ENCODE measurements around the gene DNAH3. TPM values are rescaled to one million over a fixed set of nuclear protein-coding genes. Genes with fewer than 3 reads are reported as not detected.

DNAH3 gene
- total RNA-seq, 1 experiment from 2014 or later = 0.70 TPM

DNA sequence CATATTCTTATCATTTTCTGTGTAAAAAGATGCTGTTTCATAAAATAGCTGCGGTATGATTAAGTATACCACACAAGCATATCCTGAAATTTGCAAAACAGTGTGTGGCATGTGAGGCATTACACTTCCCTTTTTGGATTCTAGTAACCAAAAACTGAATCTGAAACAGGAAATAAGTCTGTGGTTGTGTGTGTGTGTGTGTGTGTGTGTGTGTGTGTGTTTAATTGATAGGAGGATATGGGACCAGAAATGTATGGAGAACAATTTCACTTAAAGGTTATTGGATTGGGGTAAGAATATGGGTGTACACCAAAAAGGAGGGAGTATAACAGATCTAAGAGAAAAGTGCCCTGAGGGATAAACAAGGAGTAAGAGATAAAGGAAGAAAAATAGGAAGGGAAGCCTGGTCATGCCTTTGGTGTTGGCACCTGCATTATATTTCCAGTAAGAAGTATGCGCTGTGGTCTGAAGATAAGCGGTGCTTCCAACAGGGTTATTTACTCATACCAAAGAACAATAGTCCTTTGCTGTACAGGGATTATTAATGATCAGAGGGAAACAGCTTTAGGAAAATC is 246.1 kb downstream of the DNAH3 start:
- Histone ChIP-seq H3K9me3 (ENCODE audit: insufficient read depth, low read depth) (no peaks in the 10 kb centered on the region), H3K4me3 (peak overlapping the region; percentile 25; the same call in 1 of the 2 replicates), H3K27me3 (ENCODE audit: insufficient read depth, low read depth) (no peaks in the 10 kb centered on the region), H3K79me2 (ENCODE audit: low read depth) (peaks cover 70% of the 10 kb centered on the region), H3K9me2 (ENCODE audit: insufficient read depth) (no peaks in the 10 kb centered on the region), H3K36me3 (ENCODE audit: low read depth) (peaks cover 10% of the 10 kb centered on the region; the same call in 1 of the 2 replicates), H3K4me2 (peak overlapping the region; percentile 96), H3K4me1 (replicated peaks; ENCODE audit: insufficient read depth) (peaks cover 78% of the 10 kb centered on the region), H4K20me1 (ENCODE audit: insufficient read depth) (no peaks in the 10 kb centered on the region), H3K27ac (peak overlapping the region; percentile 99), H2AFZ (no peak overlapping the region), H3F3A (ENCODE audit: insufficient read depth, low read depth) (peaks cover 67% of the 10 kb centered on the region)
- no TSS peak for BruUV-seq (replicated peaks)
- CTCF ChIA-PET = no interaction called here
- TF ChIP-seq EZH2 (IDR thresholded peaks at IDR 0.05; ENCODE audit: low read depth) (no peak), CTCF (conservative IDR thresholded peaks at IDR 0.05) (no peak)
- POLR2A ChIA-PET (ENCODE audit: unreplicated experiment) = interaction anchor here (0.6 to 0.7 kb wide), 5 partner anchors 17 to 1093 kb away, joined by 4 to 7 read pairs (median 6); partner anchors contain the start of genes ERI2 and REXO5
- DNase-seq = peak; percentile 44 to 93
- intact Hi-C loops (cut with micrococcal nuclease; ENCODE audit: unreplicated experiment) = loop anchor here (5.0 kb wide), 3 partner anchors 48 to 398 kb away; partner anchors contain the start of gene LDAF1

GRCh38 chr16:20903899-20904506 is 246.6 kb downstream of the DNAH3 start:
- H2AFZ ChIP-seq = no peak overlapping the region
- H3K79me2 ChIP-seq (ENCODE audit: low read depth) = peaks cover 71% of the 10 kb centered on the region
- intact Hi-C loops (cut with micrococcal nuclease; ENCODE audit: unreplicated experiment) = loop anchor here (5.0 kb wide), 2 partner anchors 48 to 398 kb away; no protein-coding TSS in a partner anchor
- peaks cover 67% of the 10 kb centered on the region for H3F3A ChIP-seq (ENCODE audit: insufficient read depth, low read depth)
- no peaks in the 10 kb centered on the region for H4K20me1 ChIP-seq (ENCODE audit: insufficient read depth)
- DNase-seq = no peak
- no peak for TF ChIP-seq CTCF (conservative IDR thresholded peaks at IDR 0.05)
- no peak for TF ChIP-seq EZH2 (IDR thresholded peaks at IDR 0.05; ENCODE audit: low read depth)
- H3K36me3 ChIP-seq (ENCODE audit: low read depth) = peaks cover 10% of the 10 kb centered on the region; the same call in 1 of the 2 replicates
- peaks cover 77% of the 10 kb centered on the region for H3K4me1 ChIP-seq (replicated peaks; ENCODE audit: insufficient read depth)
- peak overlapping the region; percentile 99 for H3K27ac ChIP-seq
- peak overlapping the region; percentile 96 for H3K4me2 ChIP-seq
- H3K27me3 ChIP-seq (ENCODE audit: insufficient read depth, low read depth) = no peaks in the 10 kb centered on the region
- H3K9me2 ChIP-seq (ENCODE audit: insufficient read depth) = no peaks in the 10 kb centered on the region
- POLR2A ChIA-PET (ENCODE audit: unreplicated experiment) = interaction anchor here (0.6 to 0.7 kb wide), 2 partner anchors 73 to 145 kb away, joined by 4 read pairs; no protein-coding TSS in a partner anchor
- no peaks in the 10 kb centered on the region for H3K9me3 ChIP-seq (ENCODE audit: insufficient read depth, low read depth)
- H3K4me3 ChIP-seq = peak overlapping the region; percentile 25; the same call in 1 of the 2 replicates
- no TSS peak for BruUV-seq (replicated peaks)
- CTCF ChIA-PET = no interaction called here

GRCh38 chr16:20903116-20903898 is 247.3 kb downstream of the DNAH3 start:
- intact Hi-C loops (cut with micrococcal nuclease; ENCODE audit: unreplicated experiment) = loop anchor here (5.0 kb wide), 2 partner anchors 49 to 399 kb away; no protein-coding TSS in a partner anchor
- peaks cover 77% of the 10 kb centered on the region for H3K4me1 ChIP-seq (replicated peaks; ENCODE audit: insufficient read depth)
- no peak overlapping the region for H2AFZ ChIP-seq
- H3K27ac ChIP-seq = peak overlapping the region; percentile 99
- H4K20me1 ChIP-seq (ENCODE audit: insufficient read depth) = no peaks in the 10 kb centered on the region; the same call in 1 of the 2 replicates
- ChIA-PET POLR2A (ENCODE audit: unreplicated experiment) (interaction anchor here (0.6 kb wide), 1 partner anchor 73 kb away, joined by 4 read pairs; no protein-coding TSS in a partner anchor), CTCF (no interaction called here)
- peaks cover 71% of the 10 kb centered on the region for H3K79me2 ChIP-seq (ENCODE audit: low read depth)
- DNase-seq = no peak
- peaks cover 67% of the 10 kb centered on the region for H3F3A ChIP-seq (ENCODE audit: insufficient read depth, low read depth)
- no peaks in the 10 kb centered on the region for H3K9me3 ChIP-seq (ENCODE audit: insufficient read depth, low read depth)
- H3K9me2 ChIP-seq (ENCODE audit: insufficient read depth) = no peaks in the 10 kb centered on the region
- no TSS peak for BruUV-seq (replicated peaks)
- no peak overlapping the region; the same call in 1 of the 2 replicates for H3K4me3 ChIP-seq
- no peak for TF ChIP-seq CTCF (conservative IDR thresholded peaks at IDR 0.05)
- TF ChIP-seq EZH2 (IDR thresholded peaks at IDR 0.05; ENCODE audit: low read depth) = no peak
- peak overlapping the region; percentile 96 for H3K4me2 ChIP-seq
- no peaks in the 10 kb centered on the region for H3K27me3 ChIP-seq (ENCODE audit: insufficient read depth, low read depth)
- H3K36me3 ChIP-seq (ENCODE audit: low read depth) = peaks cover 10% of the 10 kb centered on the region; the same call in 1 of the 2 replicates

Data from PC-9 (cell line).